SK-N-SH treated with all-trans-retinoic acid at 6 μM for 48 hours (cell line): Measurements from ENCODE around the gene SIX2.

Source experiments
- ATAC-seq: fragments of 200-7000 bp; cut with Tn5 transposase; 3 replicates; pipeline ENCODE4 v1.9.1; 2020; ENCODE audit warnings: mild to moderate bottlenecking, moderate library complexity
- ARNTL ChIP-seq: fragments of 450-650 bp; formaldehyde crosslinking; IDR thresholded peaks from 2 replicates; pipeline ENCODE4 v1.5.0; 2020; ENCODE audit warnings: low read depth, mild to moderate bottlenecking, moderate library complexity, borderline replicate concordance
- BACH2 ChIP-seq: fragments of 250-450 bp; sonication (Bioruptor Pico); IDR thresholded peaks from 2 replicates; pipeline ENCODE4 v1.9.0; 2021; ENCODE audit warnings: mild to moderate bottlenecking, borderline replicate concordance
- CSDC2 ChIP-seq: fragments of 250-450 bp; sonication (Bioruptor Pico); IDR thresholded peaks from 2 replicates; pipeline ENCODE4 v1.5.0; 2020; ENCODE audit warnings: mild to moderate bottlenecking, moderate library complexity
- ESRRG ChIP-seq: fragments of 250-450 bp; sonication (Bioruptor Pico); IDR thresholded peaks from 2 replicates; pipeline ENCODE4 v1.6.1; 2021; ENCODE audit warnings: mild to moderate bottlenecking
- GLIS3 ChIP-seq: fragments of 250-450 bp; sonication (Bioruptor Pico); IDR thresholded peaks from 2 replicates; pipeline ENCODE4 v1.5.0; 2020; ENCODE audit warnings: mild to moderate bottlenecking, moderate library complexity
- ISL1 ChIP-seq: fragments of 250-450 bp; sonication (Bioruptor Pico); IDR thresholded peaks from 2 replicates; pipeline ENCODE4 v2.1.2; 2022; ENCODE audit warnings: mild to moderate bottlenecking, moderate library complexity
- OSR1 ChIP-seq: fragments of 250-450 bp; sonication (Bioruptor Pico); IDR thresholded peaks from 2 replicates; pipeline ENCODE4 v1.8.0; 2022; ENCODE audit warnings: moderate library complexity, mild to moderate bottlenecking, inconsistent platforms
- PATZ1 ChIP-seq: fragments of 250-450 bp; sonication (Bioruptor Pico); IDR thresholded peaks from 2 replicates; pipeline ENCODE4 v1.8.0; 2020; ENCODE audit warnings: mild to moderate bottlenecking, moderate library complexity, borderline replicate concordance
- PPARA ChIP-seq: fragments of 250-450 bp; sonication (Bioruptor Pico); IDR thresholded peaks from 2 replicates; pipeline ENCODE4 v1.5.0; 2020; ENCODE audit warnings: mild to moderate bottlenecking, borderline replicate concordance
- RARB ChIP-seq: fragments of 250-450 bp; sonication (Bioruptor Pico); IDR thresholded peaks from 2 replicates; pipeline ENCODE4 v1.8.0; 2021; ENCODE audit warnings: mild to moderate bottlenecking, moderate library complexity
- SNAI2 ChIP-seq: fragments of 250-450 bp; sonication (Bioruptor Pico); IDR thresholded peaks from 2 replicates; pipeline ENCODE4 v1.5.0; 2020; ENCODE audit warnings: mild to moderate bottlenecking, moderate library complexity
- TCF4 ChIP-seq: fragments of 250-450 bp; sonication (Bioruptor Pico); IDR thresholded peaks from 2 replicates; pipeline ENCODE4 v1.8.0; 2021; ENCODE audit warnings: mild to moderate bottlenecking, moderate library complexity, borderline replicate concordance
- TOX ChIP-seq: fragments of 250-450 bp; sonication (Bioruptor Pico); IDR thresholded peaks from 2 replicates; pipeline ENCODE4 v1.8.0; 2021; ENCODE audit warnings: mild to moderate bottlenecking, moderate library complexity, borderline replicate concordance
- TSHZ2 ChIP-seq: fragments of 250-450 bp; sonication (Bioruptor Pico); IDR thresholded peaks from 2 replicates; pipeline ENCODE4 v1.5.0; 2020; ENCODE audit warnings: mild to moderate bottlenecking, moderate library complexity
- ZC3H10 ChIP-seq: fragments of 250-450 bp; sonication (Bioruptor Pico); IDR thresholded peaks from 2 replicates; pipeline ENCODE4 v1.5.1; 2021; ENCODE audit warnings: mild to moderate bottlenecking, moderate library complexity
- ZFP3 ChIP-seq: fragments of 250-450 bp; sonication (Bioruptor Pico); IDR thresholded peaks from 2 replicates; pipeline ENCODE4 v1.5.0; 2020; ENCODE audit warnings: mild to moderate bottlenecking, moderate library complexity
- ZFP30 ChIP-seq: fragments of 450-650 bp; formaldehyde crosslinking; IDR thresholded peaks from 2 replicates; pipeline ENCODE4 v1.5.0; 2022; ENCODE audit warnings: mild to moderate bottlenecking, moderate library complexity
- ZNF565 ChIP-seq: fragments of 450-650 bp; formaldehyde crosslinking; conservative IDR thresholded peaks from 2 replicates; pipeline ENCODE4 v1.5.0; 2020; ENCODE audit warnings: low read depth, mild to moderate bottlenecking, moderate library complexity
- ZNF70 ChIP-seq: fragments of 450-650 bp; formaldehyde crosslinking; IDR thresholded peaks from 2 replicates; pipeline ENCODE4 v1.5.0; 2020; ENCODE audit warnings: mild to moderate bottlenecking, moderate library complexity
- ZNF8 ChIP-seq: fragments of 450-650 bp; formaldehyde crosslinking; IDR thresholded peaks from 2 replicates; pipeline ENCODE4 v1.5.0; 2020; ENCODE audit warnings: mild to moderate bottlenecking, moderate library complexity

SIX2 gene

DNA sequence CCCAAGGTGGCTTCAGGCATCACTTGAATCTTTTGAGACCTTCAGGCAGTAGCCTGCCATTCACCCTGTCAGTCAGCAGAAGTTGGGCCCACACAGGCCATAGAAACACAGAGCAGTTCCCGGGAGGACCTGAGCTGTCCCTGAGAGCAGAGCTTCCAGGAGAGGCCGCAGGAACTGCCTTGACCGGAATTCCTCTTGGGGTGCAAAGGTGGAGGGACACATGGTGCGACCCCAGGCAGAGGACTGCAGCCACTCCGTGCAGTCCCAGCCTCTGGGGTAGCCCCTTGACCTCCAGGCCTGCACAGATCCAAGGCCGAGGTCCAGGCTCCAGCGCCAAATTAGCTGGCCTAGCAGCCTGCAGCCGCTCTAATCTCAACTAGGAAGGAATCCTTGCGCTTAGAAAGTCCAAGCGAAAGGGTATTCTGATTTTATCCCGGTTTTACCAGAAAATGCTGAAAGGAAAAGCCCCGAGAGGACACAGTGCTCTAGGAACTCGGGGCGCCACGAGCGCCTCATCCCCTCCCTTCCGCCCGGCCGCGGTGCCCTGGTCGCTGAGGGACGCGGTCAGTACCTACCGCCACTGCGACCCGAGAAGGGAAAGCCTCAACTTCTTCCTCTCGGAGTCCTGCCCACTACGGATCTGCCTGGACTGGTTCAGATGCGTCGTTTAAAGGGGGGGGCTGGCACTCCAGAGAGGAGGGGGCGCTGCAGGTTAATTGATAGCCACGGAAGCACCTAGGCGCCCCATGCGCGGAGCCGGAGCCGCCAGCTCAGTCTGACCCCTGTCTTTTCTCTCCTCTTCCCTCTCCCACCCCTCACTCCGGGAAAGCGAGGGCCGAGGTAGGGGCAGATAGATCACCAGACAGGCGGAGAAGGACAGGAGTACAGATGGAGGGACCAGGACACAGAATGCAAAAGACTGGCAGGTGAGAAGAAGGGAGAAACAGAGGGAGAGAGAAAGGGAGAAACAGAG, 5.4 kb downstream of the SIX2 start:
- ATAC-seq, result no peak
- TF ChIP-seq ESRRG (CRISPR knock-in tag), result no peak
- no peak for TF ChIP-seq BACH2
- no peak for TF ChIP-seq OSR1 (CRISPR knock-in tag)
- TF ChIP-seq ISL1 (CRISPR knock-in tag), result no peak
- TF ChIP-seq ZFP30 (CRISPR knock-in tag), result no peak
- TF ChIP-seq ZNF70 (CRISPR knock-in tag), result no peak
- TF ChIP-seq SNAI2 (CRISPR knock-in tag), result no peak
- TF ChIP-seq ZFP3 (CRISPR knock-in tag), result no peak
- no peak for TF ChIP-seq GLIS3 (CRISPR knock-in tag)
- no peak for TF ChIP-seq ZNF565 (CRISPR knock-in tag)
- no peak for TF ChIP-seq PATZ1 (CRISPR knock-in tag)

- ATAC-seq, result no peak
- TF ChIP-seq ZNF70 (CRISPR knock-in tag) (no peak), ESRRG (CRISPR knock-in tag) (no peak), RARB (CRISPR knock-in tag) (no peak), CSDC2 (no peak)
These were observed 6.6 kb downstream of the SIX2 start for GRCh38 chr2:45002686-45003085.

DNA sequence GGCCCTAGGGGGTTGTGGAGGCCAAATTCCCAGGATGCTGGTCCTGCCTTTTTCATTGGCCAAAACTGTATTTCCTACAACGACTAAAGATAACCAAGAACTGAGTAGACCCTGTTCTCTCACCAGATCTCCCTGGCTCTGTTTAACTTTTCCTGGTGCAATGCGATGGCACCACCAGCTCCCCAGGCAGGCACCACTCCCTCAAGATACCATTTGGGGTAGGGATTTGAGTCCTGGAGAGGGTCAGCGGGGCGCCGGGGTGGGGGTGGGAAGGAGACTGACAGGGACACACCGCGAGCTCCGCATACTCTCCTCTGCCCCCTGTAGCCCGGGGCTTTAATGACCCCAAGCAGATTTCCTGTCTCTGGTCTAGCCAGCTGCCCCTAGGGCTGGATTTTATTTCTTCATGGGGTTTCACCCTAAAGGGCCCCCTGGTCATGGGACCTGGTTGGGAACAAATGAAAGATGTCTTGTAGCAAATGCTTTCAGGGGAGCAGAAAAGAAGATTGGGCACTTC, 7.3 kb downstream of the SIX2 start:
- ATAC-seq, result no peak
- no peak for TF ChIP-seq SNAI2 (CRISPR knock-in tag)
- TF ChIP-seq TCF4 (CRISPR knock-in tag), result no peak
- no peak for TF ChIP-seq ZC3H10 (CRISPR knock-in tag)
- no peak for TF ChIP-seq ZNF8 (CRISPR knock-in tag)
- no peak for TF ChIP-seq TOX
- TF ChIP-seq ZFP3 (CRISPR knock-in tag), result no peak
- TF ChIP-seq TSHZ2 (CRISPR knock-in tag), result no peak

DNA sequence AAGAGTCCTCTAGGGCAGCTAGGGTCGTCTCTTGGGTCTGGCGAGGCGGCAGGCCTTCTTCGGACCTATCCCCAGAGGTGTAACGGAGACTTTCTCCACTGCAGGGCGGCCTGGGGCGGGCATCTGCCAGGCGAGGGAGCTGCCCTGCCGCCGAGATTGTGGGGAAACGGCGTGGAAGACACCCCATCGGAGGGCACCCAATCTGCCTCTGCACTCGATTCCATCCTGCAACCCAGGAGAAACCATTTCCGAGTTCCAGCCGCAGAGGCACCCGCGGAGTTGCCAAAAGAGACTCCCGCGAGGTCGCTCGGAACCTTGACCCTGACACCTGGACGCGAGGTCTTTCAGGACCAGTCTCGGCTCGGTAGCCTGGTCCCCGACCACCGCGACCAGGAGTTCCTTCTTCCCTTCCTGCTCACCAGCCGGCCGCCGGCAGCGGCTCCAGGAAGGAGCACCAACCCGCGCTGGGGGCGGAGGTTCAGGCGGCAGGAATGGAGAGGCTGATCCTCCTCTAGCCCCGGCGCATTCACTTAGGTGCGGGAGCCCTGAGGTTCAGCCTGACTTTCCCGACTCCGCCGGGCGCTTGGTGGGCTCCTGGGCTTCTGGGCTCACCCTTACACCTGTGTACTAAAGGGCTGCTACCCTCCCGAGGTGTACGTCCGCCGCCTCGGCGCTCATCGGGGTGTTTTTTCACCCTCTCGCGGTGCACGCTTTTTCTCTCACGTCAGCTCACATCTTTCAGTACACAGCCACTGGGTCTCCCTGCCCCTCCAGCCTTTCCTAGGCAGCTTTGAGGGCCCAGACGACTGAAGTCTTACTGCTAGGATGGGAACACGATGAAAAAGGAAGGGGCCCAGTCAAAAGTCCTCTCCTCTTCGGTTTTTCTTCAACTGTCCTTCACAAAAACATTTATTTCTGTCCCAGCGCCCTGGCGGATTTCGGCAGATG, 8.1 kb downstream of the SIX2 start:
- TF ChIP-seq ESRRG (CRISPR knock-in tag), result no peak
- TF ChIP-seq ZNF70 (CRISPR knock-in tag), result no peak
- no peak for TF ChIP-seq SNAI2 (CRISPR knock-in tag)
- TF ChIP-seq PPARA, result no peak
- no peak for TF ChIP-seq RARB (CRISPR knock-in tag)
- no peak for TF ChIP-seq ISL1 (CRISPR knock-in tag)
- TF ChIP-seq ZFP3 (CRISPR knock-in tag), result no peak
- no peak for TF ChIP-seq ZFP30 (CRISPR knock-in tag)
- TF ChIP-seq TCF4 (CRISPR knock-in tag), result no peak
- TF ChIP-seq TOX, result no peak
- TF ChIP-seq ARNTL (CRISPR knock-in tag), result no peak
- TF ChIP-seq ZNF565 (CRISPR knock-in tag), result no peak
- TF ChIP-seq BACH2, result no peak
- TF ChIP-seq ZC3H10 (CRISPR knock-in tag), result no peak
- TF ChIP-seq ZNF8 (CRISPR knock-in tag), result no peak

More for the DNA sequence above, 8.1 kb downstream of the SIX2 start:
- no peak for ATAC-seq
